GM19193 (cell line): ENCODE results near the gene ZNF462.

Experiments used
- POLR2A ChIP-seq: IDR thresholded peaks from 4 replicates; pipeline ENCODE4 v1.6.1; 2011; ENCODE audit not compliant: insufficient read depth, insufficient read length; ENCODE audit errors: extremely low read depth

Gene ZNF462

GRCh38 chr9:106980551-106981101 lies 117.7 kb downstream of the ZNF462 start:
- TF ChIP-seq POLR2A: no peak

DNA sequence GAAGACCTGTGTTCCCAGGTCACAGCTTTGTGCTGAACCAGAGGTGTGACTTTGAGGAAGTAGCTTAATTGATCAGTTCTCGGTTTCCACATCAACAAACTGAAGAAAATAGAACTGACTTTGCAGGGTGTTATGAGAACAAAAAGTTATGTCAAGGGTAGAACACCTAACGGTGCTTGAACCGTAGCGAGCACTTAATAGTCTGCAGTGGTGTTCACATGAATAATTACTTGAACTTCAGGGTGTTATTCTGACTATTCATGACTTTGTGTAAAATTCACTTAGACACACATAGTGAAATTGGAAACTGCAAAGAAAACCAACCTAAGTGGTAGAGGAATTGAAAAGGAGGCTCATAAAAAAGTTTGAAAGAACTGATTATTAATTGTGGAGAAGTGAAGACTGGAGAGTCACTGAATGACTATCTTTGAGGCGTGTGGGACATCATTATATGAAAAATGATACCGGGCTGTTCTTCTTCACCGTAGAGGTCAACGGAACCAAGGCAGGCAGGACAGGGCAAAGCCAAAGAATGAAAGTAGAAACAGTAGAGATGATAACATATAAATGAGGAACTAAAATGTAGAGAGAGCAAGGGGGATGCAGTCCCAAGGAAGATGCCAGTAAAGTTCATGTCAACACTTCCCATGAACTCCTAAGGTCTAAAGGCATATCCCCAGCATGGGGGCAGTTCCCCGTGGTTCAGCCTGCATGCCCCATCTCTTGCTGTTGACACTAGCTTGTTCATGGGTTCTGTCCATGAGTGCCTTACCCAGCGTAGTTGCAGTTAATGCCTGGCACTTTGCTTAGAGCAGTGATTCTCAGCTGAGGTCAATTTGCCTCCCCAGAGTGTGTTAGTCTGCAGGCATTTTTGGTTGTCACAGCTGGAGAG lies 118.7 kb downstream of the ZNF462 start:
- TF ChIP-seq POLR2A: no peak

GRCh38 chr9:106982636-106983035 lies 119.7 kb downstream of the ZNF462 start:
- TF ChIP-seq POLR2A: no peak

DNA sequence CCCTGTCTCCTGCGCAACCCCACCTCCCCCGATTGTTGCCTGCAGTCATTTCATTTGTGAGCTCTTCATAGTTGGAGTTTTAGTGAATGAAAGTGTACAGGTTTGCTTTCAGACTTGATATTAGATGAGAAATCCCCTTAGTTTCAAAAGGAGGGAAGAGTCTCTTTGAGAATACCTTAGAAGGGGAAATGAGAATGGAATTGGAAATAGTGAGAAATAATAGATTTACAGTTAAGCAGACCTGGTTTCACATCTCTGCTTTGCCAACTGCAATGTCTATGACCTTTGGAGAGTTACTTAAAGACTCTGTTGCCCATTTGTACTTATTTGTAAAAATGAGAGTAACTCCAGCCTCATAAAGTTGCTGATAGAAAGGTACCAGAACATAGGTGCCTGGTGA lies 120.4 kb downstream of the ZNF462 start:
- TF ChIP-seq POLR2A: no peak

- TF ChIP-seq POLR2A: no peak
Observed at GRCh38 chr9:106992186-106992585, 129.2 kb downstream of the ZNF462 start.

DNA sequence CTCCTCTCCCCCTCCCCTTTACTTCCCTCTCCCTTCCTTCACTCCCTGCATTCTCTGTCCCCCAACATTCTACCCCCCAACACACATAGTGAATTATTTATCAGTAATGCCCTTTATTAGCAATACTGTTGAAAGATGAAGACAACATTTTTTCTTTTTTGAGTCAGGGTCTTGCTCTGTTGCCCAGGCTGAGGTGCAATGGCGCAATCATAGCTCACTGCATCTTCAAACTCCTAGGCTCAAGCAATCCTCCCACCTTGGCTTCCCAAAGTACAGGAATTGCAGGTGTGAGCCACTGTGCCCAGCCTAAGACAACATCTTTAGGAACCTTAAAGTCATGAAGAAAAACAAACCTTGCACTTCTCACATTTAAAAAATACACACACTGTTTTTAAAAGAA lies 130.6 kb downstream of the ZNF462 start:
- TF ChIP-seq POLR2A: no peak

DNA sequence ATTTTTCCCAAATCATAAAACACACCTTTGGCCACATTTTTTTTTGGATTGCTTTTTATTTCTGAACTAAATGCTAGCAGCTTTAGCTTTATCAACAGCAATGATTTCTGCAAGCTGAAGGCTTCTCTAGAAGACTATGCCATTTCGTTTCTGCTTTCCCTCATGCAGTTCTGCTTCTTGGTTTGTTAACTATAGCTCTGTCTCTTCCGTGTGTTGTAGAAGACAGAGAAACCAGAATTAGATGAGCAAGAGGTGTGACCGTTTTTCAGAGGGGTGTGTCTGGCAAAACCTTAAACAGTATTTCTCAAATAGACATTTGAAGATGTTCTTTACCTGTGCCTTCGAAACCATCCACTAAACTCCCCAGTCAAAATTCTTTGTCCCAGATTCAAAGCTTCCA lies 131.5 kb downstream of the ZNF462 start:
- TF ChIP-seq POLR2A: no peak

- no peak for TF ChIP-seq POLR2A
Observed at GRCh38 chr9:107000218-107000617, 137.3 kb downstream of the ZNF462 start.

- no peak for TF ChIP-seq POLR2A
Observed at GRCh38 chr9:107005201-107005600, 142.2 kb downstream of the ZNF462 start.

DNA sequence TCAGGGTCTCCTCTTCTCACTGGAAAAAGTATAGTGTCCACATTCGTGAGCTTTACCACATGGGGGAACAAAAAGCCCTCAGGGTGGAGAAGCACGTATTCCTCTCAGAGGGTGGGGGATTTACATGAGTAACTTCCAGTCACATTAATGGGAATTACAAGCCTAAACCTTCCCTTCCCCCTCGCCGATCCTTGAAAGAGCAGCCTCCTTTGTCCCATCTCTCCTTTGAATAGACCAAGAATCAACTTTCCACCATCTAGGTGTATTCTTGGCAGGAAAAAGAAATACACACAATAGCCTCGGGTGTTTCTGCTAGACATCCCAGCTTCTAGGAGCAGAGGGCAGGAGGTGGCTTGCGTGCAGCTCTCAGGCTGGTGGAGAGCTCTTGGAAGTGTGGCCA lies 144.4 kb downstream of the ZNF462 start:
- TF ChIP-seq POLR2A: no peak

- no peak for TF ChIP-seq POLR2A
Observed at GRCh38 chr9:107008011-107008410, 145.0 kb downstream of the ZNF462 start.

- no peak for TF ChIP-seq POLR2A
Observed at GRCh38 chr9:107008447-107008846, 145.5 kb downstream of the ZNF462 start.

GRCh38 chr9:107016383-107016782 lies 153.4 kb downstream of the ZNF462 start:
- no peak for TF ChIP-seq POLR2A

DNA sequence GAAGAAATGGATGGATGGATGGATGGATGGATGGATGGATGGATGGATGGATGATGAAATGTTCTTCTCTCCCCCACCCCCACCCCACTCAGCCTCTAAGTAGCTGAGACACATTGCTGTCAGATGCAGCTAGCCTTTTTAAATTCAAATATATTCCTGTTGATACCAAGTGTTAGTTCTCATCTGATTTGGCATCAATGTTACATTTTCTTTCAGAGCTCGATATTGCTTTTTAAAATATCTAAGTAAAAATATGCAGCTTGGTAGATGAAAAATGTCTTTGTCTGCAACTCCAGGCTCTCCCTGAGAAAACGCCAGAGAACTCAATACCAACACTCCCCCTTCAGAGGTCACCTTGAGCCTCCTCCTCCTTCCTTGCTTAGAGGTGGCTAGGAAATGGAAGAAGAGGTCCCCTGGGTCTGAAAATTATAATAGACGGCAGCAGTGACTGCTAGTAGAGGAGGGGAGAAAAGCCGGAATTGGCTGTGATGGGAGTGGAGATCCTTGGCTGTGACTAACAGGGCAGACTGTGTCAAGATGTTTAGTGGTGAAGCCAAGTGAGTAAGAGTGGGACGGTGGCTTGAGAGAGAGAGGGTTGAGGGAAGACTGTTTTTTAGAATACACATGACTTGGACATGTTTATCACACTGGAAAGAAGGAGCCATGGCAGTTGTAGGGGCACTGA lies 156.0 kb downstream of the ZNF462 start:
- TF ChIP-seq POLR2A: no peak

DNA sequence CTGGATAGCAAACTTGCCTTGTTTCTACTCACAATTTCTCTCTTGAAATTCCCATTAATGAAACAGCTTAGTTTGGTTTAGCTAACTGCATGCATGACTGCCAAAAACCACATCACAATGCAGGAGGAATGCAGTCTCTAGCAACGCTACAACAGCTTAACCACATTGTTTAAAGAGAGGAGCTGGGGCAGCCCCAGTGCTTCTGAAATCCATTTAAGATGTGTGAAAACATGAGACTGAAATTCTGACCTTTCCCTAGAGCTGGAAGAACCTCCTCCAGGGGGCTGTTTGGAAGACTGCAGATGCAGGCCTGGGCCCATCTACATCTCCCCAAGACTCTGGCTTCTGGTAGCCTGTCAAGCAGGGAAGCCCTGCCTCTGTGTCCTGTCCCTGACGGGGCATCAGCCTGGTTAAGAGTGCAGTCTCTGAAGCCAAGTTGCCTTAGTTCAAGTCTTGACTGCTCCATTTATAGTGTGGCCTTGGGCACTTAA lies 157.1 kb downstream of the ZNF462 start:
- TF ChIP-seq POLR2A: no peak
